ENCODE results near the gene RSF1. TPM values are rescaled to one million over a fixed set of nuclear protein-coding genes. Genes with fewer than 3 reads are reported as not detected.

RSF1 gene
- total RNA-seq, 1 donor from 2014 or later = 40.6 TPM

Other genes starting within 250 kb of the RSF1 start
- gene AQP11, start 230.8 kb downstream of the RSF1 start, total RNA-seq = 0.69 TPM
- 80.7 TPM for gene CLNS1A, start 182.9 kb downstream of the RSF1 start, total RNA-seq
- 86.6 TPM for gene AAMDC, start 422 bp upstream of the RSF1 start, total RNA-seq
- 15.4 TPM for gene INTS4, start 173.9 kb upstream of the RSF1 start, total RNA-seq
- gene KCTD14, start 202.6 kb upstream of the RSF1 start, total RNA-seq = 0.16 TPM
- gene THRSP, start 243.1 kb upstream of the RSF1 start, total RNA-seq = 0.25 TPM